G401.6 (cell line): ENCODE data around the gene APELA.
"Not testable (repeated sequence)": the region's sequence is repeated elsewhere in the genome, so short reads cannot be mapped to it uniquely, and the experiment has no call there.

ENCODE experiments used
- FAIRE-seq: peaks from 2 replicates; lab custom pipeline; 2012; peaks lifted over from hg19 to GRCh38; lab: Jason Lieb, UNC

APELA gene

DNA sequence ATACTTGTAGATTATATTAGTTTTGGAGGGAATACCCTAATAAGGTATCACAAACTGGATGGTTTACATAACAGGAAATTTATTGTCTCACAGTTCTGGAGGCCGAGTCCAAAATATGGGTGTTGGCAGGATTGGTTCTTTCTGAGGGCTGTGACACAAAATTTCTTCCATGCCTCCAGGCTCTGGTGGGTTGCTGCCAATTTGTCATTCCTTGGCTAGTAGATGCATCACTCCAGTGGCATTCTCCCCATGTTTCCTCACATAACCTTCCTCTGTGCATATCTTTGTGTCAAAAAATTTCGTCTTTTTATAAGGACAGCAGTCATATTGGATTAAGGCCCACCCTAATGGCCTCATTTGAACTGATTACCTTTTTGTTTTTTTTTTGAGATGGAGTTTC is 49.3 kb downstream of the APELA start:
- no peak for FAIRE-seq

DNA sequence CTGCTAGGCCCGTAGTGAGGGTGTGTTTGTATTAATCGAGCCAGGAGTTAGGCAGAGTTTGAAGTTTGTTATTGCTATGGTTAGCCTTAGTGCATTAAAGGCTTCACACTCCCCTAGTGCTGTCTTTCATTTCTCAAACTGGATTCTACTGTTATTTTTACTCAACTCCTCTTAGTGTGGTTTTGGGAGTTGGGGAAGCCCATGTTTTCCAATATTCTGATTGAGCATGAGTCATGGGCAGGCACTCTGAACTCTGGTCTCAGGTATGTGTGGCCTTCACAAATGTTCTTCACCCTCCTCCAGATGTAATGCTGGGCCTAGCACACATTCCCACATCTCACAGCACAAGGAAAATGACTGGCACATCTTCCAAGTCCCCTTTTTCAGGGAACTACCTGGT is 50.1 kb downstream of the APELA start:
- not testable (repeated sequence) for FAIRE-seq

DNA sequence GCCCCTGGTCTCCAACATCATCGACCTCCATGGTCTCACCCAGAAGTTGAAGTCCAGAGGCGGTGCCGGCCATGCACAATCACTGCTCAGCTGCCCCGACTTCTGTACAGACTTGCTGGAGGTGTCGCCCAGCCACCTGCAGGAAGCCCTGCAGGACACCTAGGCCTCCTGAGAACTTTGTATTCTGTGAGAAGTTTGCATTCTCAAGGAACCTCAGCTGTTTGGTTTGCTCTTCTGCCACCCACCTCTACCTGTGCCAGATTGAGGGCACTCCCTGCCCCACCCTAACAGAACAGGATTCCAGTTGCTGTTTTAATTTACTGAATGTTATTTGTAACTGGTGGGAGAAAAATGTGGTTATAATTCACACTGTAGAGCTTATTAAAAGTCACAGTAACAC is 53.7 kb downstream of the APELA start:
- FAIRE-seq = no peak

DNA sequence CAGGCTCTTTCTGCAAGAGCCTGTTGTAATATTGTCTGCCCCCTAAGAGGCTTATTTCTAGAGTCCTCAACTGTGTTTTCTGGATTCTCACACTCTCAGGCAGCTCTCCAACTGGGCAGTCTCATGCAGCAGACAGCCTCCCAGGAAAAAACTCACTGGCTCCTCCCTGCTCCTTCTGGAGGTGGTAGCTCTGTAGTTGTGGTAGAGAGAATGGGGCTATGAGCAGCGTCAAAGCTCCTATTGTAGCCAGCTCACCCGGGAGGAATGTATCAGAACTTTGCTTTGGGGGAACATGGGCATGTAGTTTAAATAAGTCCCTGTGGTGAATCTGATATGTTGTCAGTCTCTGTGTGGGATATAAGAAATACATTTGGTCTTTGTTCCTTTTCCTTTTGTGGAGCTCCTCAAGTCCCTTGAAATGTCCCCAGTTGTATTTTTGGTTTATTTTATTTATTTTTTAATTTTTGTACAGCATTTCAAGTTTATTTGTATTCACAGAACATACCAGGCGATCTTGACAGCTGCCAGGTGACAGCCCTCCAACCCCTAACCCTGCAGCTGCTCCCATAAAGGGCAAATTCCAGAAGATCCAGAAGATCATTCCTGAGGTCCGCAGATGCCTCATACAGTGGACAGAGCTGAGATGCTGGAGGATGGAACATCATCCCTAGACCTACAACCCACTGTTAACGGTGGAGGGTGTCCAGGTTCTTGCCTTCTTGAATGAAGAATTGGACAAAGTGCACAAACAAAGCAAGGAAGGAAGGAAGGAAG is 54.8 kb downstream of the APELA start:
- FAIRE-seq = no peak

DNA sequence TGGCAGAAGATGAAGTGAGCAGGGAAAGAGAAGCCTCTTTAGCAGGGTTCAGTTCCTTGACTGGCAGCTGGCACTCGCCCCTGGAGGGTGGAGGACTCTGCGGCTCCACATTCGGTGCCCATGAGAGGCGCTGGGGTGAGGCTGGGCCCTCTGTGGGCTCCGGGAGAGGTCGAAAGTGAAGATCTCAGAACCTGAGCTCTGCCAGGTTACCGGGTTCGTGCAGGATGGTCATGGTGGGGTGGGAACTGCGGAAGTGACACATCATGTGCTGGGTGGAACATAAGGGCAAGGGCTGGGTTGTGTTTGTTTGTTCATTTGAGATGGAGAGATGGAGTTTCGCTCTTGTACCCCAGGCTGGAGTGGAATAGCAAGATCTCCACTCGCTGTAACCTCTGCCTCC is 56.3 kb downstream of the APELA start:
- FAIRE-seq = no peak

DNA sequence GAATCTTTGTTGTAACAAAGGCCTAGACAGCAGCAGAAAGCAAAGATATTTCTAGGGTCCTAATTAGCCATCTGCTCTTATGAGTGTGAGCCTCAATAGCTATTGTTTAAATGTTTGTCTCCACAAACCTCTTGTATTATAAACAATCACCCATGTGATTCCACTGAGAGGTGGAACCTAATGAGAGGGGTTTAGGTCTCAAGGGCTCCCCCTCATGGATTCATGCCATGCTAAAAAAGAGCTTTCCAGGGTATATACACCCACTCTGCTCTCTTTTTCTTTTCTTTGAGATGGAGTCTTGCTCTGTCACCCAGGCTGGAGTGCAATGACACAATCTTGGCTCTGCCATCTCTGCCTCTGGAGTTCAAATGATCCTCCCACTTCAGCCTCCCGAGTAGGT is 58.4 kb downstream of the APELA start:
- no peak for FAIRE-seq

DNA sequence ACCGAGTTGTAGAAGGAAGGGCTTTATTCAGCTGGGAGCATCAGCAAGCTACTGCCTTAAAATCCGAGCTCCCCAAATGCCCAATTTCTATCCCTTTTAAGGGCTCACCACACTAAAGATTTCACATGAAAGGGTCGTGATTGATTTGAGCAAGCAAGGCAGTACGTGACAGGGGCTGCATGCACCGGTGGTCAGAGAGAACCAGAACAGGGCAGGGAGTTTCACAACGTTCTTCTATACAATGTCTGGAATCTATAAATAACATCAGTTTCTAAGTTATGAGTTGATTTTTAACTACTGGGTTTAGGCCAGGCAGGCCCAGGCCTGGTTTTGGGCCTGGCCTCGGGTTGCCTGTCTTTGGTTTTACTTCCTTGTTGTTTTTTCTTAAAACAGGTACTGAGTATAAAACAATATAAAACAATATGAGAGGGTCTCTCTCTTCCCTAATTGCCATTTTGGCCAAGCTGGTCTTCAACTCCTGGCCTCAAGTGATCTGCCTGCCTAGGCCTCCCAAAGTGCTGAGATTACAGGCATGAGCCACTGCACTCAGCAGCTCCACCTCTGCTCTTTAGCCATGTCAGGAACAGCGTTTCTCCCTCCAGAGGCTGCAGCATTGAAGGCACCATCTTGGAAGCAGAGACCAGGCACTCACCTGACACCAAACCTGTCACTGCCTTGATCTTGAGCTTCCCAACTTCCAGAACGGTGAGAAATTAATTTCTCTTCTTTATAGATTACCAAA is 59.1 kb downstream of the APELA start:
- FAIRE-seq = not testable (repeated sequence)

DNA sequence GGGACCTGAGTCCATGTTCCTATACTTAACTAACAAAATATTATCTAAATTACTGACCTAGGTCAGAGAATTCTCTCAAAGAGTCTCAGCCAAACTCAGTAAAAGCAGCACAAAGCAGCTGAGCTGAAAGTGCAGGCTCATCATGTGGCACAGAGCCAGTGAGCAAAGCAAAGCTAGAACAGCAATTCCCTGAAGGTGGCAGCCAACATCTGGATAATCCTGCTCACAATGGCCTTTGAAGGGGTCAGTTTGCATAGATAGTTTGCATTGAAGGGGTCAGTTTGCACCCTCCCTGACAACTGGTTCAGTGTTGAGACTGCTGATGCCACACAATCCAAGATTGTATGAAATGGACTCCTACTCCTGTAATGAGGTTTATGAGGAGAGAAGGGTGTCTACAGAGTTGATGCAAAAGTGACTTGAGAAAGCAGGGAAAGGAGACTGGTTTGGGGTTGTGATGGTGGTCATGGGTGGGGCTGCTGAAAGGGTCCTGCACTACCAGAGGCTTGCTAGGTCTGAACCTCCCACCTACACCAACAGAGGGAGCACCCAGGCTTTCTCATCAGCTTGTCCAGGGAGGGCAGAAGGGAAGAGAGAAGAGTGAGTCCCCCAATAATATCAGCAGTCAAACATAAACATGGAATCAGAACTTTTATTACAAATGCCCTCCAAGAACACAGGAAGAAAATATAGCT is 60.7 kb downstream of the APELA start:
- no peak for FAIRE-seq

DNA sequence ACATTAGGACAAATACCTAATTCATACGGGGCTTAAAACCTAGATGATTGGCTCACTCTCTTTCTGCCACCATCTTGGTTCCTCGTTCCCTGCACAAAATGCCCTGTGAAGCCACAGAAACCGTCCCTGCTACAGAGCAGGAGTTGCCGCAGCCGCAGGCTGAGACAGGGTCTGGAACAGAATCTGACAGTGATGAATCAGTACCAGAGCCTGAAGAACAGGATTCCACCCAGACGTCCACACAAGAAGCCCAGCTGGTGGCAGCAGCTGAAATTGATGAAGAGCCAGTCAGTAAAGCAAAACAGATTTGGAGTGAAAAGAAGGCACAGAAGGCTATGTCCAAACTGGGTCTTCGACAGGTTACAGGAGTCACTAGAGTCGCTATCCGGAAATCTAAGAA is 66.2 kb downstream of the APELA start:
- no peak for FAIRE-seq

DNA sequence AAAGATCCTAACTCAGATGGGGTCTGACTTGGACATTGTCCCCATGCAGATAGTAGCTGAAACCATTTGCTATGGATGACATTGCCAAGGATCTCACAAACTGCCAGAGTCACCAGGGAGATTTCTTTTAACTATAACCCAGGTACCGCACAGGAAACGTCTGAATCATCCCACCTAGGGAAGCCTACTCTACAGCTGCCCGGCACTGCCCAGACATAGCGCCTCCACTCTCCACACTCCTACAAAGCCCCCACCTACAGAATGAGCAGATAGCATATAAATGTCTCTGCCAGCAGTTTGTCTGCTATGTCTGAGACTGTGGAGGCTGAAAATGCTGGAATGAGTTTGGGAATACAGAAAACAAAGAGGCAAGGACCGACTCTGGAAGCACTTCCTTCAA is 68.2 kb downstream of the APELA start:
- no peak for FAIRE-seq

DNA sequence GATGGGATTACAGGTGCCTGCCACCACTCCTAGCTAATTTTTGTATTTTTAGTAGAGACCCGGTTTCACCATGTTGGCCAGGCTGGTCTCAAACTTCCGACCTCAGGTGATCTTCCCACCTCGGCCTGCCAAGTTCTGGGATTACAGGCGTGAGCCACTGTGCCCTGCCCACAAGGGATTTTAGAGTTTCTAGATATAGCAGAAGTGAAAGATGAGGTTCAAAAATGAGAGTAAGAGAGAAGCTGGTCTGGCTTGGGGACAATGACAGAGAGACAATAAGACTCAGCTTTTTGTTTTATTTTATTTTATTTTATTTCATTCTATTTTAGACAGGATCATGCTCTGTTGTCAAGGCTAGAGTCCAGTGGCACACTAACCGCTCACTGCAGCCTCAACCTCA is 69.8 kb downstream of the APELA start:
- no peak for FAIRE-seq
